HG03196 (cell line): ENCODE data around the gene PRKN.
"Not testable (repeated sequence)": the region's sequence is repeated elsewhere in the genome, so short reads cannot be mapped to it uniquely, and the experiment has no call there.

Experiments used
- ATAC-seq: cut with Tn5 transposase; IDR thresholded peaks from one replicate; pipeline ENCODE4 v1.9.1; 2021; ENCODE audit not compliant: unreplicated experiment

PRKN gene

GRCh38 chr6:162468326-162468725 lies 259.2 kb downstream of the PRKN start:
- no peak for ATAC-seq

GRCh38 chr6:162467679-162468078 lies 259.9 kb downstream of the PRKN start:
- no peak for ATAC-seq

GRCh38 chr6:162463576-162463975 lies 264.0 kb downstream of the PRKN start:
- no peak for ATAC-seq

GRCh38 chr6:162459985-162460384 lies 267.6 kb downstream of the PRKN start:
- no peak for ATAC-seq

GRCh38 chr6:162450358-162450757 lies 277.2 kb downstream of the PRKN start:
- no peak for ATAC-seq

GRCh38 chr6:162448294-162448693 lies 279.3 kb downstream of the PRKN start:
- no peak for ATAC-seq

GRCh38 chr6:162443101-162443500 lies 284.5 kb downstream of the PRKN start:
- no peak for ATAC-seq

- no peak for ATAC-seq
These were observed 284.9 kb downstream of the PRKN start for GRCh38 chr6:162442687-162443086.

GRCh38 chr6:162441991-162442390 lies 285.6 kb downstream of the PRKN start:
- ATAC-seq: no peak

GRCh38 chr6:162438980-162439379 lies 288.6 kb downstream of the PRKN start:
- no peak for ATAC-seq

GRCh38 chr6:162435071-162435470 lies 292.5 kb downstream of the PRKN start:
- ATAC-seq: no peak

- no peak for ATAC-seq
These were observed 306.6 kb downstream of the PRKN start for GRCh38 chr6:162421004-162421403.

GRCh38 chr6:162416831-162417537 lies 310.6 kb downstream of the PRKN start:
- no peak for ATAC-seq

- ATAC-seq: no peak
These were observed 311.3 kb downstream of the PRKN start for GRCh38 chr6:162416307-162416706.

- no peak for ATAC-seq
These were observed 317.6 kb downstream of the PRKN start for GRCh38 chr6:162409741-162410691.

- no peak for ATAC-seq
These were observed 318.6 kb downstream of the PRKN start for GRCh38 chr6:162408826-162409535.

- ATAC-seq: no peak
These were observed 322.6 kb downstream of the PRKN start for GRCh38 chr6:162404951-162405350.

- no peak for ATAC-seq
These were observed 324.5 kb downstream of the PRKN start for GRCh38 chr6:162403031-162403430.

GRCh38 chr6:162395181-162395580 lies 332.4 kb downstream of the PRKN start:
- no peak for ATAC-seq

- ATAC-seq: not testable (repeated sequence)
These were observed 336.4 kb downstream of the PRKN start for GRCh38 chr6:162390961-162391811.
